ACC112 (cell line): ENCODE measurements around the gene ATG16L1.
"Not testable (repeated sequence)": the region's sequence is repeated elsewhere in the genome, so short reads cannot be mapped to it uniquely, and the experiment has no call there.

ENCODE experiments used
- H2AFZ ChIP-seq: fragments of 200-600 bp; sonication (generic); one replicate; pipeline ENCODE4 v1.6.0; 2017; ENCODE audit warnings: antibody characterized with exemption, low read length; ENCODE audit not compliant: unreplicated experiment
- H3K27ac ChIP-seq: fragments of 200-600 bp; sonication (generic); 2 replicates; pipeline ENCODE4 v1.5.1; 2014; ENCODE audit warnings: low read depth, mild to moderate bottlenecking, antibody characterized with exemption, low read length, moderate library complexity
- H3K27me3 ChIP-seq: fragments of 200-600 bp; sonication (generic); 2 replicates; pipeline ENCODE4 v1.6.1; 2014; ENCODE audit warnings: mild to moderate bottlenecking, antibody characterized with exemption, low read length, moderate library complexity, mixed read lengths; ENCODE audit not compliant: insufficient read depth
- H3K36me3 ChIP-seq: fragments of 200-600 bp; sonication (generic); 2 replicates; pipeline ENCODE4 v1.6.1; 2016; ENCODE audit warnings: mild to moderate bottlenecking, antibody characterized with exemption, low read length, moderate library complexity, mixed read lengths; ENCODE audit not compliant: insufficient read depth
- H3K4me1 ChIP-seq: fragments of 200-600 bp; sonication (generic); one replicate; pipeline ENCODE4 v1.6.1; 2016; ENCODE audit warnings: low read length, mixed read lengths; ENCODE audit not compliant: insufficient read depth, unreplicated experiment, control insufficient read depth
- H3K4me3 ChIP-seq: fragments of 200-600 bp; sonication (generic); 2 replicates; pipeline ENCODE4 v1.5.1; 2014; ENCODE audit warnings: mild to moderate bottlenecking, low read depth, low read length
- H3K79me2 ChIP-seq: fragments of 200-600 bp; sonication (generic); one replicate; pipeline ENCODE4 v1.6.0; 2016; ENCODE audit warnings: low read length; ENCODE audit not compliant: control insufficient read depth, unreplicated experiment, insufficient read depth

Gene ATG16L1

GRCh38 chr2:233329489-233330135, 78.1 kb downstream of the ATG16L1 start:
- Histone ChIP-seq H2AFZ (no peak overlapping the region), H3K4me1 (no peaks in the 10 kb centered on the region), H3K79me2 (no peaks in the 10 kb centered on the region), H3K27ac (no peak overlapping the region), H3K36me3 (no peaks in the 10 kb centered on the region), H3K4me3 (no peak overlapping the region), H3K27me3 (peaks cover 16% of the 10 kb centered on the region; the same call in 1 of the 2 replicates)

GRCh38 chr2:233331536-233331935, 80.1 kb downstream of the ATG16L1 start:
- H3K79me2 ChIP-seq = no peaks in the 10 kb centered on the region
- H3K27ac ChIP-seq = no peak overlapping the region
- no peak overlapping the region for H3K4me3 ChIP-seq
- no peaks in the 10 kb centered on the region for H3K4me1 ChIP-seq
- no peak overlapping the region for H2AFZ ChIP-seq
- peaks cover 22% of the 10 kb centered on the region; the same call in 1 of the 2 replicates for H3K27me3 ChIP-seq
- no peaks in the 10 kb centered on the region for H3K36me3 ChIP-seq

GRCh38 chr2:233332125-233332524, 80.7 kb downstream of the ATG16L1 start:
- peaks cover 22% of the 10 kb centered on the region; the same call in 1 of the 2 replicates for H3K27me3 ChIP-seq
- H3K4me3 ChIP-seq = no peak overlapping the region
- H3K4me1 ChIP-seq = no peaks in the 10 kb centered on the region
- H3K36me3 ChIP-seq = no peaks in the 10 kb centered on the region
- H2AFZ ChIP-seq = no peak overlapping the region
- no peak overlapping the region for H3K27ac ChIP-seq
- no peaks in the 10 kb centered on the region for H3K79me2 ChIP-seq

GRCh38 chr2:233334915-233335314, 83.4 kb downstream of the ATG16L1 start:
- peaks cover 36% of the 10 kb centered on the region for H3K27me3 ChIP-seq
- H2AFZ ChIP-seq = no peak overlapping the region
- no peaks in the 10 kb centered on the region for H3K4me1 ChIP-seq
- no peak overlapping the region for H3K27ac ChIP-seq
- H3K79me2 ChIP-seq = no peaks in the 10 kb centered on the region
- H3K4me3 ChIP-seq = no peak overlapping the region
- H3K36me3 ChIP-seq = no peaks in the 10 kb centered on the region

GRCh38 chr2:233336091-233336490, 84.6 kb downstream of the ATG16L1 start:
- H3K4me3 ChIP-seq, H2AFZ ChIP-seq, H3K36me3 ChIP-seq, H3K4me1 ChIP-seq, H3K27ac ChIP-seq, H3K79me2 ChIP-seq: not testable (repeated sequence)
- H3K27me3 ChIP-seq = peaks cover 36% of the 10 kb centered on the region

- H3K36me3 ChIP-seq = no peaks in the 10 kb centered on the region
- H2AFZ ChIP-seq = no peak overlapping the region
- no peaks in the 10 kb centered on the region for H3K79me2 ChIP-seq
- H3K27ac ChIP-seq = no peak overlapping the region
- H3K4me1 ChIP-seq = no peaks in the 10 kb centered on the region
- peaks cover 36% of the 10 kb centered on the region for H3K27me3 ChIP-seq
- no peak overlapping the region for H3K4me3 ChIP-seq
Observed at GRCh38 chr2:233336541-233336940, 85.1 kb downstream of the ATG16L1 start.

GRCh38 chr2:233338046-233338445, 86.6 kb downstream of the ATG16L1 start:
- Histone ChIP-seq H3K4me3 (no peak overlapping the region), H3K4me1 (no peaks in the 10 kb centered on the region), H3K79me2 (no peaks in the 10 kb centered on the region), H3K36me3 (no peaks in the 10 kb centered on the region), H2AFZ (no peak overlapping the region), H3K27me3 (peaks cover 35% of the 10 kb centered on the region), H3K27ac (no peak overlapping the region)

GRCh38 chr2:233338812-233339368, 87.4 kb downstream of the ATG16L1 start:
- Histone ChIP-seq H2AFZ (no peak overlapping the region), H3K79me2 (no peaks in the 10 kb centered on the region), H3K4me3 (no peak overlapping the region), H3K27me3 (peaks cover 26% of the 10 kb centered on the region), H3K4me1 (no peaks in the 10 kb centered on the region), H3K27ac (no peak overlapping the region), H3K36me3 (no peaks in the 10 kb centered on the region)

GRCh38 chr2:233339427-233339826, 88.0 kb downstream of the ATG16L1 start:
- H3K79me2 ChIP-seq = no peaks in the 10 kb centered on the region

GRCh38 chr2:233341296-233341695, 89.8 kb downstream of the ATG16L1 start:
- H3K36me3 ChIP-seq = no peaks in the 10 kb centered on the region
- peaks cover 14% of the 10 kb centered on the region for H3K27me3 ChIP-seq
- no peak overlapping the region for H3K4me3 ChIP-seq
- no peaks in the 10 kb centered on the region for H3K79me2 ChIP-seq
- no peak overlapping the region for H3K27ac ChIP-seq
- no peaks in the 10 kb centered on the region for H3K4me1 ChIP-seq
- H2AFZ ChIP-seq = no peak overlapping the region

More at GRCh38 chr2:233339427-233339826, 88.0 kb downstream of the ATG16L1 start:
- no peaks in the 10 kb centered on the region for H3K36me3 ChIP-seq
- H3K4me1 ChIP-seq = no peaks in the 10 kb centered on the region
- H3K27me3 ChIP-seq = peaks cover 22% of the 10 kb centered on the region
- H3K27ac ChIP-seq = no peak overlapping the region
- H3K4me3 ChIP-seq = no peak overlapping the region
- no peak overlapping the region for H2AFZ ChIP-seq

- H3K27me3 ChIP-seq = peaks cover 12% of the 10 kb centered on the region
- no peaks in the 10 kb centered on the region for H3K4me1 ChIP-seq
- no peak overlapping the region for H3K4me3 ChIP-seq
- no peaks in the 10 kb centered on the region for H3K79me2 ChIP-seq
- no peaks in the 10 kb centered on the region for H3K36me3 ChIP-seq
- H3K27ac ChIP-seq = no peak overlapping the region
- H2AFZ ChIP-seq = no peak overlapping the region
Observed at GRCh38 chr2:233342301-233342700, 90.8 kb downstream of the ATG16L1 start.
